Measurements from ENCODE around the gene THAP6. TPM values are rescaled to one million over a fixed set of nuclear protein-coding genes. Genes with fewer than 3 reads are reported as not detected.

THAP6 gene
- total RNA-seq, 1 donor from 2014 or later, result 24.6 TPM

GRCh38 chr4:75490155-75490554 is 24.1 kb upstream of the THAP6 start:
- Mint-ChIP-seq H3K27ac (no peak overlapping the region), H3K27me3 (no peaks in the 10 kb centered on the region), H3K4me1 (no peaks in the 10 kb centered on the region), H3K9me3 (no peaks in the 10 kb centered on the region), H3K4me3 (no peak overlapping the region), H3K36me3 (ENCODE audit: low read depth) (peaks cover 68% of the 10 kb centered on the region)
- intact Hi-C loops (cut with micrococcal nuclease), result loop anchor here (1.0 to 2.0 kb wide), 3 partner anchors 17 to 616 kb away; no protein-coding TSS in a partner anchor
- no peak for TF ChIP-seq CTCF (IDR thresholded peaks at IDR 0.05)
- no peak for DNase-seq
- ChIA-PET CTCF (interaction anchor here (1.3 to 1.6 kb wide), 3 partner anchors 557 to 618 kb away, joined by 4 to 17 read pairs (median 7); partner anchors contain the start of gene PARM1), POLR2A (no interaction called here)
- ATAC-seq (ENCODE audit: low read depth), result no peak

GRCh38 chr4:75494563-75494962 is 19.7 kb upstream of the THAP6 start:
- Mint-ChIP-seq H3K9me3 (peaks cover 5% of the 10 kb centered on the region), H3K36me3 (ENCODE audit: low read depth) (peaks cover 82% of the 10 kb centered on the region), H3K27ac (no peak overlapping the region), H3K4me1 (no peaks in the 10 kb centered on the region), H3K4me3 (no peak overlapping the region), H3K27me3 (no peaks in the 10 kb centered on the region)
- ATAC-seq (ENCODE audit: low read depth) (no peak), DNase-seq (no peak)
- TF ChIP-seq CTCF (IDR thresholded peaks at IDR 0.05), result no peak
- ChIA-PET CTCF (no interaction called here), POLR2A (no interaction called here)
- intact Hi-C loops (cut with micrococcal nuclease), result no loop called here

- POLR2A ChIA-PET, result no interaction called here
- no peak overlapping the region for H3K27ac Mint-ChIP-seq
Observed at GRCh38 chr4:75495476-75495875, 18.8 kb upstream of the THAP6 start.

DNA sequence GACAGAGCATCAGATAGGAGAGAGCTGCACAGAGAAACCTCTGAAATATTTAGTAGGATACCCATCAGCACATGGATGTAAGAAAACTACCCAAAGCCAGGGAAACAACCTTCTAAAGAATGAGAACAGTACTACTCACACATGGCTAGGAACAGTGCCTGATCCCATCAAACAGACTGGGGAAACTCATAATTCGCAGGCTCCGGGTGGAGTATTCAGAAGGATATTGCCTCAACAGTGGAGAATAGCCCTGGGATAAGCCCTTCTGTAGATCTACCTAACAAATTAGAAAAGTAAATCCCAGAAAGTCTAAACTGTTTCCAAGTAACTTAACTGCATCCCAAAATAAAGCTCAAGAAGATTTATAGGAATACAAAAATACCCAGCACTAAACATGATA is 17.9 kb upstream of the THAP6 start:
- no peaks in the 10 kb centered on the region for H3K27me3 Mint-ChIP-seq
- no peak for DNase-seq
- CTCF ChIA-PET, result no interaction called here
- H3K9me3 Mint-ChIP-seq, result peaks cover 5% of the 10 kb centered on the region
- H3K4me3 Mint-ChIP-seq, result no peak overlapping the region
- peaks cover 80% of the 10 kb centered on the region for H3K36me3 Mint-ChIP-seq (ENCODE audit: low read depth)
- POLR2A ChIA-PET, result no interaction called here
- no peak overlapping the region for H3K27ac Mint-ChIP-seq
- intact Hi-C loops (cut with micrococcal nuclease), result no loop called here
- no peaks in the 10 kb centered on the region for H3K4me1 Mint-ChIP-seq
- ATAC-seq (ENCODE audit: low read depth), result no peak
- TF ChIP-seq CTCF (IDR thresholded peaks at IDR 0.05), result no peak

More at GRCh38 chr4:75495476-75495875, 18.8 kb upstream of the THAP6 start:
- no peak for DNase-seq
- no peaks in the 10 kb centered on the region for H3K4me1 Mint-ChIP-seq
- H3K4me3 Mint-ChIP-seq, result no peak overlapping the region
- H3K9me3 Mint-ChIP-seq, result peaks cover 5% of the 10 kb centered on the region
- TF ChIP-seq CTCF (IDR thresholded peaks at IDR 0.05), result no peak
- H3K27me3 Mint-ChIP-seq, result no peaks in the 10 kb centered on the region
- no peak for ATAC-seq (ENCODE audit: low read depth)
- H3K36me3 Mint-ChIP-seq (ENCODE audit: low read depth), result peaks cover 82% of the 10 kb centered on the region
- intact Hi-C loops (cut with micrococcal nuclease), result no loop called here
- CTCF ChIA-PET, result no interaction called here

DNA sequence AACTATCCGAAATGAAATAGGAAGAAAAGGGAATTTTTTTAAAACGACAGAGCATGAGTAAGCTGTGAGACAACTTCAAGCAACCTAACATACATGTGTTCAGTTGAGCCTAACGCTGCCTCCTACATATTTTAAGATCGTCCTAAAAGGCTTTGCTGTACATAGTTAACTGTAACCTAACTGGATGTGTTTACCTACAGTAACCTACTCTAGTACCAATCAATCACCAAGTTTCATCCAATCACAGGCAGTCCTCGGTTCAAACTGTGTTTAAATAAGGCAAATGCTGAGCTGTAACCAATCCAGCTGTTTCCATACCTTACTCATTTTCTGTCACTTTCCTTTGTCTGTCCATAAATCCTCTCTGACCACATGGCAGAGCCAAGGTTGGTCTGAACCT is 17.1 kb upstream of the THAP6 start:
- no peaks in the 10 kb centered on the region for H3K27me3 Mint-ChIP-seq
- ChIA-PET CTCF (no interaction called here), POLR2A (no interaction called here)
- H3K36me3 Mint-ChIP-seq (ENCODE audit: low read depth), result peaks cover 76% of the 10 kb centered on the region
- TF ChIP-seq CTCF (IDR thresholded peaks at IDR 0.05), result no peak
- no peaks in the 10 kb centered on the region for H3K4me1 Mint-ChIP-seq
- H3K4me3 Mint-ChIP-seq, result no peak overlapping the region
- intact Hi-C loops (cut with micrococcal nuclease), result no loop called here
- H3K27ac Mint-ChIP-seq, result no peak overlapping the region
- DNase-seq (no peak), ATAC-seq (ENCODE audit: low read depth) (no peak)
- H3K9me3 Mint-ChIP-seq, result peaks cover 5% of the 10 kb centered on the region

Measured in activated B cell treated with CpG ODN at 0.5 μM for 24 hours (primary cell).